Measurements from ENCODE around the gene TUBA1C. TPM values are rescaled to one million over a fixed set of nuclear protein-coding genes. Genes with fewer than 3 reads are reported as not detected.
A peak's percentile ranks its signal among the peaks of the same experiment; 100 is the strongest.
"Not testable (repeated sequence)": the region's sequence is repeated elsewhere in the genome, so short reads cannot be mapped to it uniquely, and the experiment has no call there.

TUBA1C gene
- total RNA-seq, 1 donor, result 609 TPM

DNA sequence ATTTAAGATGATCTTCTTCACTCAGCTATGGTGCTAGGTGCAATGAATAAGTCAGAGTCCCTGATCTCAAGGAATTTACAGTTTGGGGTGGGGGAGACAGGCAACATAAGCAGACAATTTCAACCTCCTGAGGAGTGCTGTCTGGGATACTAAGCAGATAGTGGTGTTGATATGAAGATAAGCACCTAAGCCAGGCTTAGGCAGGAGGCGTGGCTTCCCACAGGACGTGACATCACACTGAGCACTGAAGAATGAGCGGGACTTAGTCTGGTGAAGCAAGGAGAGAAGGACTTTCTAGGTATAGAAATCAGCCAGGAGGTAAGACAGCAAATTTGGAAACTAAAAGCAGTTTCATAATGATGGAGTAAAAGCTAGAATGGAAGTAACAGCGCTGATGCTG lies 36.9 kb downstream of the TUBA1C start:
- no peak overlapping the region for H3K4me3 ChIP-seq (ENCODE audit: low read depth, low read length)
- peak; percentile 61 for DNase-seq (ENCODE audit: low read depth)
- TF ChIP-seq, protein P1, sequence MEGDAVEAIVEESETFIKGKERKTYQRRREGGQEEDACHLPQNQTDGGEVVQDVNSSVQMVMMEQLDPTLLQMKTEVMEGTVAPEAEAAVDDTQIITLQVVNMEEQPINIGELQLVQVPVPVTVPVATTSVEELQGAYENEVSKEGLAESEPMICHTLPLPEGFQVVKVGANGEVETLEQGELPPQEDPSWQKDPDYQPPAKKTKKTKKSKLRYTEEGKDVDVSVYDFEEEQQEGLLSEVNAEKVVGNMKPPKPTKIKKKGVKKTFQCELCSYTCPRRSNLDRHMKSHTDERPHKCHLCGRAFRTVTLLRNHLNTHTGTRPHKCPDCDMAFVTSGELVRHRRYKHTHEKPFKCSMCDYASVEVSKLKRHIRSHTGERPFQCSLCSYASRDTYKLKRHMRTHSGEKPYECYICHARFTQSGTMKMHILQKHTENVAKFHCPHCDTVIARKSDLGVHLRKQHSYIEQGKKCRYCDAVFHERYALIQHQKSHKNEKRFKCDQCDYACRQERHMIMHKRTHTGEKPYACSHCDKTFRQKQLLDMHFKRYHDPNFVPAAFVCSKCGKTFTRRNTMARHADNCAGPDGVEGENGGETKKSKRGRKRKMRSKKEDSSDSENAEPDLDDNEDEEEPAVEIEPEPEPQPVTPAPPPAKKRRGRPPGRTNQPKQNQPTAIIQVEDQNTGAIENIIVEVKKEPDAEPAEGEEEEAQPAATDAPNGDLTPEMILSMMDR (IDR thresholded peaks at IDR 0.05; ENCODE audit: insufficient read depth, low read depth, low read length), result no peak

DNA sequence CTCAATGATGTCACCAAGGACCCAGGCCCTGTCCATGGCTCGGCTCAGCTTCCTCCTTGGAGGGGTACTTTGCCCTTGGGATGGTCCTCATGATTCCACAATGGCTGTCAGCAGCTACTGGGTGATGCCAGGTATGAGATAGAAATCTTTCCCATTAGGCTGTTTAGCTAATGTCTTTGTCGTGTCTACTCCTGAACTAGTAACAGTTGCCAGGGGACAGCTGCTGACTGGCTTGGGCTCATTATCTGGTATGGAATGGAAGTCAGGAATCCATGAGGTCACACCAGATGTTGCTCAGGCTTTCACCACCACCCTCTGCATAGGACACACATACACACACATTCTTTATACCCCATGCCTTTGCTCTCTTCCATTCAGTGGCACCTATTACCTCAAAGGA lies 39.3 kb downstream of the TUBA1C start:
- peak; percentile 44 for DNase-seq (ENCODE audit: low read depth)
- no peak overlapping the region for H3K4me3 ChIP-seq (ENCODE audit: low read depth, low read length)
- TF ChIP-seq, protein P1 (IDR thresholded peaks at IDR 0.05; ENCODE audit: insufficient read depth, low read depth, low read length), result no peak

DNA sequence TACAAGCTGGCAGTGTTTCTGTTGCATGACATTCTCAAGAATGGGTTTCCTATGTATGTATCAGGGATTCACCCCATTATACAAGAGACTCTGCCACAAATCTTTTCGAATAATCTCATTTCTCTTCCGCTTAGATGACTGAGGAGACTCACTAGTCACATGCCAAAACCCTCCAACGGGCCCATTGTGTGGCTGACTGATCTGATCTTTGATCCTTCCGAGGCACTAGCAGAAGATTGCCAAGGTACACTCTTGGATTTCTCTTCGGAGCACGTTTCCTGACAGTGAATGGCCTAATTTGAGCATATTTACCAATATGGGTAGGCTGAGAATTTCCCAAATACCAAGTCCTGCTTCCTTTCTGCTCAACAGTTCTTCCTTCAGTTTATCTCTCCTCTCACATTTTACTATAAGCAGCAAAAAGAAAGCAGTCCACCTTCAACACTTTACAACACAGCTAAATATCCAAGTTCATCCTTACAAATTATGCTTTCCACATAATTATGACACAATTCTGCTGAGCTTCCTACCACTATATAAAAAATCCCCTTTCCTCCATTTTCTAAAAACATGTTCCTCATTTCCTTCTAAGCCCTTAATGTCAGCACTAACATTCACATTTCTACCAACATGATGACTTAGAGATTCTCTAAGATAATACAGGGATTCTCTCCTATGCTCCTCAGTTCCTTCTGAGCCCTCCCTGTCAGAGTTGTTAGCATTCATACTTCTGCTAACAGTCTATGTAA lies 41.1 kb downstream of the TUBA1C start:
- DNase-seq (ENCODE audit: low read depth), result no peak
- no peak overlapping the region for H3K4me3 ChIP-seq (ENCODE audit: low read depth, low read length)
- TF ChIP-seq, protein P1 (IDR thresholded peaks at IDR 0.05; ENCODE audit: insufficient read depth, low read depth, low read length), result no peak

DNA sequence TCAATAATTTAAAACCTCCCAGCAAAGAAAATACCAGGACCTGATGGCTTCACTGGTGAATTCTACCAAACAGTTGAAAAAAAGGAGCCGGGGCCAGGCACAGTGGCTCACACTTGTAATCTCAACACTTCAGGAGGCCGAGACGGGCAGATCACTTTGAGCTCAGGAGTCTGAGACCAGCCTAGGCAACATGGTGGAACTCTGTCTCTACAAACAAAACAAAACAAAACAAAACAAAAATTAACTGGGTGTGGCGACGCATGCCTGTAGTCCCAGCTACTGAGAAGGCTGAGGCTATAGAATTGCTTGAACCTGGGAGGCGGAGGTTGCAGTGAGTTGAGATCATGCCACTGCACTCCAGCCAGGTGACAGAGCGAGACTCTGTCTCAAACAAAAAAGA lies 44.5 kb downstream of the TUBA1C start:
- no peak overlapping the region for H3K4me3 ChIP-seq (ENCODE audit: low read depth, low read length)
- TF ChIP-seq, protein P1 (IDR thresholded peaks at IDR 0.05; ENCODE audit: insufficient read depth, low read depth, low read length), result no peak

DNA sequence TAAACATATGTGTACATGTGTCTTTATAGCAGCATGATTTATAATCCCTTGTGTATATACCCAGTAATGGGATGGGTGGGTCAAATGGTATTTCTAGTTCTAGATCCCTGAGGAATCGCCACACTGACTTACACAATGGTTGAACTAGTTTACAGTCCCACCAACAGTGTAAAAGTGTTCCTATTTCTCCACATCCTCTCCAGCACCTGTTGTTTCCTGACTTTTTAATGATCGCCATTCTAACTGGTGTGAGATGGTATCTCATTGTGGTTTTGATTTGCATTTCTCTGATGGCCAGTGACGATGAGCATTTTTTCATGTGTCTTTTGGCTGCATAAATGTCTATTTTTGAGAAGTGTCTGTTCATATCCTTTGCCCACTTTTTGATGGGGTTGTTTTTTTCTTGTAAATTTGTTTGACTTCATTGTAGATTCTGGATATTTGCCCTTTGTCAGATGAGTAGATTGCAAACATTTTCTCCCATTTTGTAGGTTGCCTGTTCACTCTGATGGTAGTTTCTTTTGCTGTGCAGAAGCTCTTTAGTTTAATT lies 45.6 kb downstream of the TUBA1C start:
- not testable (repeated sequence) for DNase-seq (ENCODE audit: low read depth); H3K4me3 ChIP-seq (ENCODE audit: low read depth, low read length)

More for the DNA sequence above, 44.5 kb downstream of the TUBA1C start:
- no peak for DNase-seq (ENCODE audit: low read depth)

DNA sequence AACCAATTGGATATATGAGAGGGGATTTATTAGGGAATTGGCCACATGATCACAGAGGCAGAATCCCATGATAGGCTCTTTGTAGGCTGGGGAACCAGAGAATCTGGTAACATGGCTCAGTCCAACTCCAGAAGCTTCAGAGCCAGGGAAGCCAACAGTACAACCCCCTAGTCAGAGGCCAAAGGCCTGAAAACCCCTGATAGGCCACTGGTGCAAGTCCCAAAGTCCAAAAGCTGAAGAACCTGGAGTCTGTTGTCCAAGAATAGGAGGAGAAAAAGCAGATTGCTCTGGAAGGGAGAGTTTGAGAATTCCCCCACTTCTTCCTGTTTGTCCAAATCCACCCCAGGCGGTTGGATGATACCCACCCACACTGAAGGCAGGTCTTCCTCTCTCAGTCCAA lies 49.9 kb downstream of the TUBA1C start:
- TF ChIP-seq, protein P1 (IDR thresholded peaks at IDR 0.05; ENCODE audit: insufficient read depth, low read depth, low read length), result no peak
- no peak overlapping the region for H3K4me3 ChIP-seq (ENCODE audit: low read depth, low read length)

DNA sequence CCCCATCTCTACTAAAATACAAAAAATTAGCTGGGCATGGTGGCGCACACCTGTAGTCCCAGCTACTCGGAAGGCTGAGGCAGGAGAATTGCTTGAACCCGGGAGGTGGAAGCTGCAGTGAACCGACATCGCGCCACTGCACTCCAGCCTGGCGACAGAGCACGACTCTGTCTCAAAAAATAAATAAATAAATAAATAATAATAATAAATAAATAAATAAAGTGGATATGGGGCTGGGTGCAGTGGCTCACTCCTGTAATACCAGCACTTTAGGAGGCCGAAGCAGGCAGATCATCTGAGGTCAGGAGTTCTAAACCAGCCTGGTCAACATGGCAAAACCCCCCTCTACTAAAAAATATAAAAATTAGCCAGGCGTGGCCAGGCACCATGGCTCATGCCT lies 52.2 kb downstream of the TUBA1C start:
- H3K4me3 ChIP-seq (ENCODE audit: low read depth, low read length); DNase-seq (ENCODE audit: low read depth): not testable (repeated sequence)

More for the DNA sequence above, 49.9 kb downstream of the TUBA1C start:
- DNase-seq (ENCODE audit: low read depth), result no peak

DNA sequence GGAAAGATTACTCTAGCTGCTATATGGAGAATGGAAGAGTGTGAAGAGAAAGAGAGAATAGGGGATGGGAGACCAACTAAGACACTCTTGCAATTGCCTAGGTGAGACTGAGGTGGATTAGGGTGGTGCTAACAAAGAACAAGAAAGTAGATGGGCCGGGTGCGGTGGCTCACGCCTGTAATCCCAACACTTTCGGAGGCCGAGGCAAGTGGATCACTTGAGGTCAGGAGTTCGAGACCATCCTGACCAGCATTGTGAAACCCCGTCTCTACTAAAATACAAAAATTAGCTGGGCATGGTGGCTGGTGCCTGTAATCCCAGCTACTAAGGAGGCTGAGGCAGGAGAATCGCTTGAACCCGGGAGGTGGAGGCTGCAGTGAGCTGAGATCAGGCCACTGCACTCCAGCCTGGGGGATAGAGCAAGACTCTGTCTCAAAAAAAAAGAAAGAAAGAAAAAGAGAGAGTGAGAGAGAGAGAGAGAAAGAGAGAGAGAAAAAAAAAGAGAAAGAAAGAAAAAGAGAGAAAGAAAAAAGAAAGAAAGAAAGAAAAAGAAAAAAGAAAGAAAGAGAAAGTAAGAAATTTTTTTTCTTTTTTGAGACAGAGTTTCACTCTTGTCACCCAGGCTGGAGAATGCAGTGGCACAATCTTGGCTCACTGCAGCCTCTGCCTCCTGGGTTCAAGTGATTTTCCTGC lies 55.7 kb downstream of the TUBA1C start:
- H3K4me3 ChIP-seq (ENCODE audit: low read depth, low read length); DNase-seq (ENCODE audit: low read depth): not testable (repeated sequence)

All from fibroblast of villous mesenchyme (primary cell).